AG04449 (cell line): Measurements from ENCODE around the gene CFAP119.

Experiments
- CTCF ChIA-PET: fragments of 350-600 bp; formaldehyde crosslinking; extraction: SDS; loops from one replicate; lab custom pipeline; 2021; ENCODE audit warnings: antibody characterized with exemption; lab: Yijun Ruan, JAX
- POLR2A ChIA-PET: fragments of 400-600, 350-600 bp; formaldehyde crosslinking; extraction: SDS; loops from one replicate; lab custom pipeline; 2020; ENCODE audit warnings: antibody characterized with exemption, inconsistent platforms; lab: Yijun Ruan, JAX
- DNase-seq: peaks from one replicate; pipeline ENCODE4 v3.0.0-alpha.2; 2010; ENCODE audit warnings: low read depth, low spot score
- H3K4me3 ChIP-seq: 2 replicates; pipeline ENCODE4 v1.5.1; 2011; ENCODE audit warnings: low read depth, mild to moderate bottlenecking, control low read depth, low read length
- CTCF ChIP-seq: IDR thresholded peaks from one replicate; pipeline ENCODE4 v1.5.1; 2011; ENCODE audit warnings: mild to moderate bottlenecking, moderate library complexity, low read length, control low read depth, inconsistent platforms; ENCODE audit not compliant: insufficient read depth; ENCODE audit errors: missing control alignments

CFAP119 gene

GRCh38 chr16:30782486-30783279 lies 20.8 kb upstream of the CFAP119 start:
- ChIA-PET CTCF (interaction anchor here (1.3 to 1.5 kb wide), 2 partner anchors 31 to 119 kb away, joined by 3 to 7 read pairs; no protein-coding TSS in a partner anchor), POLR2A (interaction anchor here (1.8 kb wide), 1 partner anchor 22 kb away, joined by 5 read pairs; no protein-coding TSS in a partner anchor)
- no peak for DNase-seq
- TF ChIP-seq CTCF, result no peak
- no peak overlapping the region for H3K4me3 ChIP-seq

- CTCF ChIA-PET, result interaction anchor here (0.8 kb wide), 1 partner anchor 14 kb away, joined by 3 read pairs; no protein-coding TSS in a partner anchor
- DNase-seq, result no peak
Observed at GRCh38 chr16:30780549-30780948, 18.7 kb upstream of the CFAP119 start.

GRCh38 chr16:30780021-30780420 lies 18.2 kb upstream of the CFAP119 start:
- no peak for TF ChIP-seq CTCF
- CTCF ChIA-PET, result interaction anchor here (1.9 kb wide), 1 partner anchor 122 kb away, joined by 9 read pairs; no protein-coding TSS in a partner anchor
- no peak for DNase-seq
- POLR2A ChIA-PET, result no interaction called here
- H3K4me3 ChIP-seq, result no peak overlapping the region

More at GRCh38 chr16:30780549-30780948, 18.7 kb upstream of the CFAP119 start:
- TF ChIP-seq CTCF, result no peak
- H3K4me3 ChIP-seq, result no peak overlapping the region
- POLR2A ChIA-PET, result no interaction called here

GRCh38 chr16:30779596-30779995 lies 17.7 kb upstream of the CFAP119 start:
- H3K4me3 ChIP-seq, result no peak overlapping the region
- DNase-seq, result no peak
- ChIA-PET CTCF (interaction anchor here (1.9 kb wide), 1 partner anchor 123 kb away, joined by 9 read pairs; no protein-coding TSS in a partner anchor), POLR2A (no interaction called here)
- TF ChIP-seq CTCF, result no peak

- no peak for TF ChIP-seq CTCF
- CTCF ChIA-PET, result interaction anchor here (0.7 to 1.9 kb wide), 4 partner anchors 34 to 123 kb away, joined by 3 to 9 read pairs (median 6); no protein-coding TSS in a partner anchor
- H3K4me3 ChIP-seq, result no peak overlapping the region
- DNase-seq, result no peak
- POLR2A ChIA-PET, result interaction anchor here (0.8 to 1.1 kb wide), 3 partner anchors 8 to 28 kb away, joined by 3 to 5 read pairs (median 3); partner anchors contain the start of gene ZNF629
Observed at GRCh38 chr16:30778549-30779244, 16.8 kb upstream of the CFAP119 start.
